Lower leg skin (tissue), 3 donors: ENCODE data around the gene LCLAT1.

Source experiments
- CTCF ChIP-seq, 3 donors: fragments of 450-650 bp; IDR thresholded peaks; one replicate each; pipeline ENCODE4 v1.5.1; 2016; ENCODE audit warnings: antibody characterized with exemption in 3 of 3, mild to moderate bottlenecking in 3 of 3, moderate library complexity in 2 of 3
- POLR2A ChIP-seq, 2 donors: fragments of 450-650 bp; IDR thresholded peaks; one replicate each; pipeline ENCODE4 v1.6.1; 2016 to 2017; ENCODE audit warnings: antibody characterized with exemption in 2 of 2, mild to moderate bottlenecking in 1 of 2, moderate library complexity in 1 of 2

GRCh38 chr2:30677231-30677630, 230.2 kb downstream of the LCLAT1 start:
- TF ChIP-seq CTCF (IDR thresholded peaks at IDR 0.05) (no peak), POLR2A (IDR thresholded peaks at IDR 0.05) (no peak)
